GM23338 (cell line): ENCODE data around the gene JAGN1. TPM values are rescaled to one million over a fixed set of nuclear protein-coding genes. Genes with fewer than 3 reads are reported as not detected.

Source experiments
- ATAC-seq: fragments of 200-7000 bp; cut with Tn5 transposase; 3 replicates; pipeline ENCODE4 v1.9.1; 2020
- DNase-seq: peaks from one replicate; pipeline ENCODE4 v3.0.0-alpha.2; 2015; ENCODE audit warnings: low spot score
- H2AFZ ChIP-seq: fragments of 200-600 bp; sonication (generic); 2 replicates; pipeline ENCODE4 v1.8.0; 2016; ENCODE audit warnings: antibody characterized with exemption, mild to moderate bottlenecking, moderate library complexity
- H3F3A ChIP-seq: fragments of 200-600 bp; sonication (generic); replicated peaks from 2 replicates; pipeline ENCODE4 v1.8.0; 2017; ENCODE audit warnings: antibody characterized with exemption, mixed run types, low read depth
- H3K27ac ChIP-seq: fragments of 200-600 bp; sonication (generic); 2 replicates; pipeline ENCODE4 v1.6.1; 2016; ENCODE audit warnings: low read depth
- H3K27me3 ChIP-seq: fragments of 200-600 bp; sonication (generic); 2 replicates; pipeline ENCODE4 v1.8.0; 2016; ENCODE audit warnings: mild to moderate bottlenecking, mixed run types, moderate library complexity; ENCODE audit not compliant: insufficient read depth
- H3K36me3 ChIP-seq: fragments of 200-600 bp; sonication (generic); 2 replicates; pipeline ENCODE4 v1.8.0; 2016; ENCODE audit warnings: mild to moderate bottlenecking; ENCODE audit not compliant: insufficient read depth
- H3K4me1 ChIP-seq: fragments of 200-600 bp; sonication (generic); 2 replicates; pipeline ENCODE4 v1.8.0; 2016; ENCODE audit warnings: mild to moderate bottlenecking, moderate library complexity; ENCODE audit not compliant: insufficient read depth
- H3K4me2 ChIP-seq: fragments of 200-600 bp; sonication (generic); 2 replicates; pipeline ENCODE4 v1.7.1; 2017; ENCODE audit warnings: mixed run types
- H3K4me3 ChIP-seq: fragments of 200-600 bp; sonication (generic); 2 replicates; pipeline ENCODE4 v1.6.1; 2016; ENCODE audit warnings: mixed run types
- H3K79me2 ChIP-seq: fragments of 200-600 bp; sonication (generic); replicated peaks from 2 replicates; pipeline ENCODE4 v1.8.0; 2017; ENCODE audit warnings: mild to moderate bottlenecking; ENCODE audit not compliant: insufficient read depth
- H3K9me2 ChIP-seq: fragments of 200-600 bp; sonication (generic); 2 replicates; pipeline ENCODE4 v1.8.0; 2017; ENCODE audit not compliant: insufficient read depth
- H4K20me1 ChIP-seq: fragments of 200-600 bp; sonication (generic); replicated peaks from 2 replicates; pipeline ENCODE4 v1.8.0; 2017; ENCODE audit warnings: mild to moderate bottlenecking; ENCODE audit not compliant: insufficient read depth
- H3K27ac Mint-ChIP-seq: 2 replicates; pipeline ENCODE4 v1.8.0; 2020; ENCODE audit warnings: inconsistent platforms, mild to moderate bottlenecking, moderate library complexity, mixed read lengths
- H3K27me3 Mint-ChIP-seq: 3 replicates; pipeline ENCODE4 v1.8.0; 2022; ENCODE audit warnings: low read depth, mild to moderate bottlenecking, moderate library complexity, mixed read lengths, inconsistent platforms; ENCODE audit not compliant: insufficient read depth, poor library complexity
- H3K36me3 Mint-ChIP-seq: 3 replicates; pipeline ENCODE4 v1.8.0; 2021; ENCODE audit warnings: low read depth, mild to moderate bottlenecking, inconsistent platforms, moderate library complexity, mixed read lengths
- H3K4me1 Mint-ChIP-seq: 3 replicates; pipeline ENCODE4 v1.8.0; 2020; ENCODE audit warnings: mild to moderate bottlenecking, inconsistent platforms, mixed read lengths
- H3K4me3 Mint-ChIP-seq: 3 replicates; pipeline ENCODE4 v1.8.0; 2021; ENCODE audit warnings: moderate library complexity, mild to moderate bottlenecking, inconsistent platforms, mixed read lengths
- H3K9me3 Mint-ChIP-seq: 3 replicates; pipeline ENCODE4 v1.8.0; 2020; ENCODE audit warnings: moderate library complexity, mild to moderate bottlenecking, inconsistent platforms, mixed read lengths
- CREB1 ChIP-seq: fragments of 250-450 bp; sonication (Bioruptor Pico); IDR thresholded peaks from 2 replicates; pipeline ENCODE4 v1.5.0; 2020; ENCODE audit warnings: low read depth, mild to moderate bottlenecking, moderate library complexity
- CTCF ChIP-seq, 2 experiments: fragments of 200-600 bp in 1 of 2; sonication (generic) in 1 of 2; conservative IDR thresholded peaks; 2 replicates each; pipeline versions ENCODE4 v1.5.1 to v1.6.1; 2016 to 2017; ENCODE audit warnings: antibody characterized with exemption in 2 of 2, low read depth in 2 of 2, mild to moderate bottlenecking in 2 of 2, moderate library complexity in 1 of 2
- EZH2 ChIP-seq: fragments of 200-600 bp; sonication (generic); IDR thresholded peaks from one replicate; pipeline ENCODE4 v1.8.0; 2017; ENCODE audit warnings: antibody characterized with exemption, mild to moderate bottlenecking, low read depth; ENCODE audit not compliant: unreplicated experiment
- EZH2phosphoT487 ChIP-seq: fragments of 200-600 bp; sonication (generic); IDR thresholded peaks from one replicate; pipeline ENCODE4 v1.8.1; 2018; ENCODE audit warnings: antibody characterized with exemption; ENCODE audit not compliant: unreplicated experiment
- JUNB ChIP-seq: IDR thresholded peaks from one replicate; pipeline ENCODE4 v1.6.1; 2016; ENCODE audit warnings: antibody characterized with exemption; ENCODE audit not compliant: unreplicated experiment
- NANOG ChIP-seq: IDR thresholded peaks from 2 replicates; pipeline ENCODE4 v1.6.1; 2016; ENCODE audit warnings: antibody characterized with exemption, borderline replicate concordance
- POLR2AphosphoS5 ChIP-seq: IDR thresholded peaks from 2 replicates; pipeline ENCODE4 v1.6.1; 2016; ENCODE audit warnings: antibody characterized with exemption, low read depth
- REST ChIP-seq: IDR thresholded peaks from one replicate; pipeline ENCODE4 v1.6.1; 2018; ENCODE audit warnings: antibody characterized with exemption; ENCODE audit not compliant: unreplicated experiment
- STAT1 ChIP-seq: IDR thresholded peaks from one replicate; pipeline ENCODE4 v1.6.1; 2016; ENCODE audit warnings: antibody characterized with exemption; ENCODE audit not compliant: unreplicated experiment
- ZNF114 ChIP-seq: fragments of 250-450 bp; sonication (Bioruptor Pico); IDR thresholded peaks from 2 replicates; pipeline ENCODE4 v1.5.0; 2020; ENCODE audit warnings: mild to moderate bottlenecking, moderate library complexity
- polyA plus RNA-seq: library from polyadenylated mRNA; unstranded; fragments of >200 nt; fragmentation: Nextera tagmentation; extraction: Ambion mirVana; gene quantifications from 2 replicates; pipeline ENCODE4 v1.2.1, GENCODE V29; 2016
- total RNA-seq: library from RNA; depleted of rRNA; stranded (reverse); fragments of >200 nt; shearing (Covaris generic); gene quantifications from 2 replicates; pipeline ENCODE4 v1.2.3, GENCODE V29; 2014
- TF ChIP-seq, protein P1 (sequence below): IDR thresholded peaks from 2 replicates; pipeline ENCODE4 v1.6.1; 2016; ENCODE audit warnings: antibody characterized with exemption

JAGN1 gene
- total and polyA plus RNA-seq, 2 experiments from 2014 or later: 22.5 to 32.0 TPM

GRCh38 chr3:9887480-9887879 lies 2.9 kb upstream of the JAGN1 start:
- TF ChIP-seq POLR2AphosphoS5 (no peak), NANOG (no peak), ZNF114 (no peak), CREB1 (CRISPR knock-in tag) (no peak), JUNB (no peak)
- no peaks in the 10 kb centered on the region for H3K27me3 ChIP-seq
- no peak for ATAC-seq
- H3K27ac ChIP-seq: no peak overlapping the region
- no peaks in the 10 kb centered on the region for H4K20me1 ChIP-seq
- no peaks in the 10 kb centered on the region for H3K36me3 ChIP-seq
- H3K4me3 ChIP-seq: no peak overlapping the region
- peaks cover 5% of the 10 kb centered on the region; the same call in 1 of the 2 replicates for H3K4me1 ChIP-seq
- no peak overlapping the region for H3K4me3 Mint-ChIP-seq
- no peak overlapping the region for H3K27ac Mint-ChIP-seq
- H3F3A ChIP-seq: no peaks in the 10 kb centered on the region
- H3K9me3 Mint-ChIP-seq: no peaks in the 10 kb centered on the region
- no peaks in the 10 kb centered on the region for H3K9me2 ChIP-seq
- DNase-seq: no peak
- peaks cover 5% of the 10 kb centered on the region for H3K4me1 Mint-ChIP-seq
- H2AFZ ChIP-seq: no peak overlapping the region
- no peak overlapping the region for H3K4me2 ChIP-seq
- H3K79me2 ChIP-seq: peaks cover 14% of the 10 kb centered on the region
- H3K27me3 Mint-ChIP-seq: peaks cover 11% of the 10 kb centered on the region
- H3K36me3 Mint-ChIP-seq: peaks cover 11% of the 10 kb centered on the region

DNA sequence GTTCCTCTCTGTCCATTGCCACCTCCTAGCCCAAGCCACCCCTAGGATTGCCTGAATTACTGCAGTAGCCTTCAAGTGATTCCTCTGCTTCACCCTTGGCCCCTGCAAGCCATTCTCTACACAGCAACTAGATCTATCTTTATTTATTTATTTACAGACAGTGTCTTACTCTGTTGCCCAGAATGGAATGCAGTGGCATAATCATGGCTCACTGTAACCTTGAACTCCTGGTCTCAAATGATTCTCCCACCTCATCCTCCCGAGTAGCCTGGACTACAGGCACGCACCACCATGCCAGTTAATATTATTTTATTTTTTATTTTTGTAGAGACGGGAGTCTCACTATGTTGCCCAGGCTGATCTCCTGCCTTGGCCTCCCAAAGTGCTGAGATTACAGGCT lies 1.9 kb upstream of the JAGN1 start:
- H3K27me3 Mint-ChIP-seq: peaks cover 11% of the 10 kb centered on the region
- peaks cover 4% of the 10 kb centered on the region; the same call in 1 of the 2 replicates for H4K20me1 ChIP-seq
- TF ChIP-seq EZH2 (no peak), REST (no peak), ZNF114 (no peak), CREB1 (CRISPR knock-in tag) (no peak), EZH2phosphoT487 (no peak), CTCF (conservative IDR thresholded peaks at IDR 0.05; ENCODE audit: low read depth in 2 of 2) (no peak), JUNB (no peak), STAT1 (no peak)
- TF ChIP-seq, protein P1, sequence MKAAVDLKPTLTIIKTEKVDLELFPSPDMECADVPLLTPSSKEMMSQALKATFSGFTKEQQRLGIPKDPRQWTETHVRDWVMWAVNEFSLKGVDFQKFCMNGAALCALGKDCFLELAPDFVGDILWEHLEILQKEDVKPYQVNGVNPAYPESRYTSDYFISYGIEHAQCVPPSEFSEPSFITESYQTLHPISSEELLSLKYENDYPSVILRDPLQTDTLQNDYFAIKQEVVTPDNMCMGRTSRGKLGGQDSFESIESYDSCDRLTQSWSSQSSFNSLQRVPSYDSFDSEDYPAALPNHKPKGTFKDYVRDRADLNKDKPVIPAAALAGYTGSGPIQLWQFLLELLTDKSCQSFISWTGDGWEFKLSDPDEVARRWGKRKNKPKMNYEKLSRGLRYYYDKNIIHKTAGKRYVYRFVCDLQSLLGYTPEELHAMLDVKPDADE: no peak

More for the DNA sequence above, 1.9 kb upstream of the JAGN1 start:
- H3K27ac Mint-ChIP-seq: no peak overlapping the region; the same call in 1 of the 2 replicates
- peaks cover 6% of the 10 kb centered on the region; the same call in 1 of the 2 replicates for H3F3A ChIP-seq
- no peak overlapping the region for H3K4me3 Mint-ChIP-seq
- no peak overlapping the region for H3K4me2 ChIP-seq
- no peak overlapping the region for H3K27ac ChIP-seq
- ATAC-seq: no peak
- H3K4me3 ChIP-seq: no peak overlapping the region
- H3K36me3 ChIP-seq: 0 out of 2 replicates have a peak, but pooled peaks cover 4% of the 10 kb centered on the region
- peaks cover 17% of the 10 kb centered on the region for H3K79me2 ChIP-seq
- no peak overlapping the region for H2AFZ ChIP-seq
- H3K9me3 Mint-ChIP-seq: no peaks in the 10 kb centered on the region
- peaks cover 5% of the 10 kb centered on the region; the same call in 1 of the 2 replicates for H3K4me1 ChIP-seq
- peaks cover 12% of the 10 kb centered on the region for H3K4me1 Mint-ChIP-seq
- H3K9me2 ChIP-seq: no peaks in the 10 kb centered on the region
- H3K27me3 ChIP-seq: no peaks in the 10 kb centered on the region
- H3K36me3 Mint-ChIP-seq: peaks cover 21% of the 10 kb centered on the region
- no peak for DNase-seq
